Calu3 (cell line): Measurements from ENCODE around the gene ACTL6A. TPM values are rescaled to one million over a fixed set of nuclear protein-coding genes. Genes with fewer than 3 reads are reported as not detected.

Source experiments
- BruUV-seq: library from RNA; stranded (reverse); fragments of 400-500 nt; replicated peaks from 2 replicates; lab custom pipeline; 2021; lab: Mats Ljungman, UMichigan
- CTCF ChIA-PET: fragments of 300-600 bp; sonication (Branson Sonifier 250); formaldehyde crosslinking; loops from one replicate; lab custom pipeline; 2022; ENCODE audit warnings: antibody characterized with exemption; lab: Charles Lee
- DNase-seq: peaks from one replicate; pipeline ENCODE4 v3.0.0; 2022
- H3K27ac Mint-ChIP-seq: one replicate; pipeline ENCODE4 v1.8.0; 2022; ENCODE audit warnings: mixed read lengths; ENCODE audit not compliant: unreplicated experiment
- H3K27me3 Mint-ChIP-seq: one replicate; pipeline ENCODE4 v1.8.0; 2022; ENCODE audit warnings: mixed read lengths; ENCODE audit not compliant: unreplicated experiment
- H3K36me3 Mint-ChIP-seq: one replicate; pipeline ENCODE4 v1.8.0; 2022; ENCODE audit warnings: mild to moderate bottlenecking, moderate library complexity, mixed read lengths; ENCODE audit not compliant: insufficient read depth, unreplicated experiment
- H3K4me1 Mint-ChIP-seq: one replicate; pipeline ENCODE4 v1.8.0; 2022; ENCODE audit warnings: mild to moderate bottlenecking, low read depth, mixed read lengths; ENCODE audit not compliant: unreplicated experiment
- H3K4me3 Mint-ChIP-seq: one replicate; pipeline ENCODE4 v1.8.0; 2022; ENCODE audit warnings: mild to moderate bottlenecking, low read depth, moderate library complexity, mixed read lengths; ENCODE audit not compliant: unreplicated experiment
- H3K9me3 Mint-ChIP-seq: one replicate; pipeline ENCODE4 v1.8.0; 2022; ENCODE audit warnings: low read depth, mixed read lengths; ENCODE audit not compliant: unreplicated experiment
- CTCF ChIP-seq: fragments of 200-600 bp; IDR thresholded peaks from one replicate; pipeline ENCODE4 v1.8.0; 2022; ENCODE audit warnings: antibody characterized with exemption; ENCODE audit not compliant: unreplicated experiment
- intact Hi-C: fragments of 100-400 bp; cut with micrococcal nuclease; formaldehyde crosslinking; loops from one replicate; pipeline ENCODE4 v1.10.0; 2022; ENCODE audit not compliant: unreplicated experiment
- total RNA-seq: library from RNA; stranded (reverse); gene quantifications from 2 replicates; pipeline ENCODE4 v1.2.3, GENCODE V29; 2022

The ACTL6A gene
- total RNA-seq, 1 experiment from 2014 or later: 158 TPM

- BruUV-seq: no TSS peak
- CTCF ChIA-PET: no interaction called here
- Mint-ChIP-seq H3K9me3 (no peaks in the 10 kb centered on the region), H3K4me3 (no peak overlapping the region), H3K27ac (no peak overlapping the region), H3K27me3 (peaks cover 16% of the 10 kb centered on the region), H3K36me3 (no peaks in the 10 kb centered on the region), H3K4me1 (no peaks in the 10 kb centered on the region)
- TF ChIP-seq CTCF: no peak
- intact Hi-C loops: no loop called here
- no peak for DNase-seq
Measured at GRCh38 chr3:179544981-179545645, 17.6 kb upstream of the ACTL6A start.

GRCh38 chr3:179546814-179547241 is 15.9 kb upstream of the ACTL6A start:
- H3K27ac Mint-ChIP-seq: no peak overlapping the region
- BruUV-seq: no TSS peak
- H3K36me3 Mint-ChIP-seq: no peaks in the 10 kb centered on the region
- no peak overlapping the region for H3K4me3 Mint-ChIP-seq
- H3K4me1 Mint-ChIP-seq: no peaks in the 10 kb centered on the region
- CTCF ChIA-PET: no interaction called here
- no peaks in the 10 kb centered on the region for H3K9me3 Mint-ChIP-seq
- peak; percentile 19 for DNase-seq
- H3K27me3 Mint-ChIP-seq: peaks cover 13% of the 10 kb centered on the region
- TF ChIP-seq CTCF: no peak
- intact Hi-C loops: no loop called here

- CTCF ChIA-PET: interaction anchor here (0.6 to 0.7 kb wide), 3 partner anchors 125 to 1280 kb away, joined by 3 to 6 read pairs (median 4); no protein-coding TSS in a partner anchor
- H3K36me3 Mint-ChIP-seq: no peaks in the 10 kb centered on the region
- no peak for TF ChIP-seq CTCF
- DNase-seq: no peak
- no peaks in the 10 kb centered on the region for H3K27me3 Mint-ChIP-seq
- no peaks in the 10 kb centered on the region for H3K9me3 Mint-ChIP-seq
- H3K27ac Mint-ChIP-seq: no peak overlapping the region
- intact Hi-C loops: loop anchor here (10.0 kb wide), 1 partner anchor 477 kb away; the partner anchor contains the start of gene ZMAT3
- H3K4me3 Mint-ChIP-seq: no peak overlapping the region
- BruUV-seq: no TSS peak
- no peaks in the 10 kb centered on the region for H3K4me1 Mint-ChIP-seq
Measured at GRCh38 chr3:179551349-179552105, 11.2 kb upstream of the ACTL6A start.

- no peak overlapping the region for H3K27ac Mint-ChIP-seq
- no peak overlapping the region for H3K4me3 Mint-ChIP-seq
- H3K4me1 Mint-ChIP-seq: peaks cover 8% of the 10 kb centered on the region
- peak; percentile 79 for DNase-seq
- peaks cover 23% of the 10 kb centered on the region for H3K36me3 Mint-ChIP-seq
- no peaks in the 10 kb centered on the region for H3K9me3 Mint-ChIP-seq
- intact Hi-C loops: loop anchor here (1.0 to 10.0 kb wide), 6 partner anchors 113 to 544 kb away; partner anchors contain the start of genes PIK3CA, ZMAT3 and ZNF639
- CTCF ChIA-PET: no interaction called here
- H3K27me3 Mint-ChIP-seq: no peaks in the 10 kb centered on the region
- BruUV-seq: no TSS peak
- peak; percentile 83 for TF ChIP-seq CTCF
Measured at GRCh38 chr3:179558742-179559364, 3.9 kb upstream of the ACTL6A start.
